ENCODE results near the gene ADAMTSL4.

DNA sequence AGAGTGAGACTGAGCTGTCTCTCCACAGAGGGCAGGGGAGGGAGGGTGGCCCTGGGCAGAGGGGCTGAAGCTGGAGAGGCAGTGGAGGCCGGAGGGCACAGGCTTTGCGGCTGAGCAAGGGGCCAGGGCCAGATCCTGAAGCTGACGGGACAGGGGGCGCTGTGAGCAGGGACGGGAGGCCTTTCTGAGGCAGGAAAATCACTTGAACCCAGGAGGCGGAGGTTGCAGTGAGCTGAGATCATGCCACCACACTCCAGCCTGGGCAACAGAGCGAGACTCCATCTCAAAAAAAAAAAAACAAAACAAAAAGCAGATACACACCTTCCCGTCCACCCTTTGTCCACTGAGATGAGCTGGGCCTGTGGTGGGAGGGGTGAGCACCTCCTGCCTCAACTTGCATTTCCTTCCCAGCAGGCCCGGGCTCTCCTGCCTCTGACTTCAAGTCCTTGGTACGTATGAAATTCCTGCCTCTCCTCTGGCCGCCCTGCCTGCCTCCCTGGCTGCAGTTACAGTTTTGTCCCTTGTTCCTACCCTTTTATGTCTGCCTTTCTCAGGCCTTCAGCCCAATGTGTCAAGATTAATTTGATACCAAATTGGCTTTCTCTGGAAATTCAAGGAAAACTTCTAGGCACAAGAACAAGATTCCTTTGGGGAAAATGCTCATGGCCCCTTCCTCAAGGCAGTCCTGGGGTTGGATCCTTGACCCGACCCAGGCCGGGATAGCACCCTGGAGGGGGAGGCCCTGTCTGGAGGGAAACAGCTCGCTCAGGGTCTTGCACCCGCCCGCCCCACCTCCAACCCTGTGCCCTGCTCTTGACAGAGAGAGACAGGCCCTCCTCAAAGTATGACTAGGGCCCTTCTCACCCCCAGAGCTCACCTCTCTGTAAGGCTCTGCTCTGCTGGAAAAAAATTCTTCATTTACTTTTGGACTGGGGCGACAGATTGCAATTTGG lies 11.2 kb upstream of the ADAMTSL4 start:
- TF ChIP-seq, protein P1, sequence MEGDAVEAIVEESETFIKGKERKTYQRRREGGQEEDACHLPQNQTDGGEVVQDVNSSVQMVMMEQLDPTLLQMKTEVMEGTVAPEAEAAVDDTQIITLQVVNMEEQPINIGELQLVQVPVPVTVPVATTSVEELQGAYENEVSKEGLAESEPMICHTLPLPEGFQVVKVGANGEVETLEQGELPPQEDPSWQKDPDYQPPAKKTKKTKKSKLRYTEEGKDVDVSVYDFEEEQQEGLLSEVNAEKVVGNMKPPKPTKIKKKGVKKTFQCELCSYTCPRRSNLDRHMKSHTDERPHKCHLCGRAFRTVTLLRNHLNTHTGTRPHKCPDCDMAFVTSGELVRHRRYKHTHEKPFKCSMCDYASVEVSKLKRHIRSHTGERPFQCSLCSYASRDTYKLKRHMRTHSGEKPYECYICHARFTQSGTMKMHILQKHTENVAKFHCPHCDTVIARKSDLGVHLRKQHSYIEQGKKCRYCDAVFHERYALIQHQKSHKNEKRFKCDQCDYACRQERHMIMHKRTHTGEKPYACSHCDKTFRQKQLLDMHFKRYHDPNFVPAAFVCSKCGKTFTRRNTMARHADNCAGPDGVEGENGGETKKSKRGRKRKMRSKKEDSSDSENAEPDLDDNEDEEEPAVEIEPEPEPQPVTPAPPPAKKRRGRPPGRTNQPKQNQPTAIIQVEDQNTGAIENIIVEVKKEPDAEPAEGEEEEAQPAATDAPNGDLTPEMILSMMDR (IDR thresholded peaks at IDR 0.05) = peak in 1 of 6 experiments; percentile 2
- no peak for TF ChIP-seq POLR2A (IDR thresholded peaks at IDR 0.05)
